ENCODE data around the gene ZNF648.

DNA sequence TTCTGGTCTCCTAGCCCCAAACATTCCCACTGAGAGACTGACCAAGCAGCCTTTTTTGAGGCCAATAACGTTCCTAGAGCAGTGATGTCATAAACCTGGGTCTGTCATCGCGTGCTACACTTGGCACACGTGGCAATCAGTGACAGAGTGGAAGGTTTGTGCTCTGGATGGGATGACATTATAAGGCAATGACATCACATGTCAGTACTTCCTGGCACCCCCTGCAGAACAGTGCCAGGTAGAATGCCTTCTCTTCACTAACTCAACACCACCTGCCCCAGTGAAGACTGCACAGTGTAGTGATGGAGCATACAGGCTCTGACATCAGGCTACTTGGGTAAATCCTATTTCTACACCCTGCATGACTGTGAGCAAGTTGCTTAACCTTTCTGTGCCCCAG is 5.4 kb upstream of the ZNF648 start:
- TF ChIP-seq, protein P1, sequence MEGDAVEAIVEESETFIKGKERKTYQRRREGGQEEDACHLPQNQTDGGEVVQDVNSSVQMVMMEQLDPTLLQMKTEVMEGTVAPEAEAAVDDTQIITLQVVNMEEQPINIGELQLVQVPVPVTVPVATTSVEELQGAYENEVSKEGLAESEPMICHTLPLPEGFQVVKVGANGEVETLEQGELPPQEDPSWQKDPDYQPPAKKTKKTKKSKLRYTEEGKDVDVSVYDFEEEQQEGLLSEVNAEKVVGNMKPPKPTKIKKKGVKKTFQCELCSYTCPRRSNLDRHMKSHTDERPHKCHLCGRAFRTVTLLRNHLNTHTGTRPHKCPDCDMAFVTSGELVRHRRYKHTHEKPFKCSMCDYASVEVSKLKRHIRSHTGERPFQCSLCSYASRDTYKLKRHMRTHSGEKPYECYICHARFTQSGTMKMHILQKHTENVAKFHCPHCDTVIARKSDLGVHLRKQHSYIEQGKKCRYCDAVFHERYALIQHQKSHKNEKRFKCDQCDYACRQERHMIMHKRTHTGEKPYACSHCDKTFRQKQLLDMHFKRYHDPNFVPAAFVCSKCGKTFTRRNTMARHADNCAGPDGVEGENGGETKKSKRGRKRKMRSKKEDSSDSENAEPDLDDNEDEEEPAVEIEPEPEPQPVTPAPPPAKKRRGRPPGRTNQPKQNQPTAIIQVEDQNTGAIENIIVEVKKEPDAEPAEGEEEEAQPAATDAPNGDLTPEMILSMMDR (IDR thresholded peaks at IDR 0.05; ENCODE audit: borderline replicate concordance, extremely low read depth, low read length, poor library complexity, severe bottlenecking), result no peak
- TF ChIP-seq EZH2 (IDR thresholded peaks at IDR 0.05; ENCODE audit: borderline replicate concordance, low read depth, low read length, severe bottlenecking), result no peak
